GM21576 (cell line): Measurements from ENCODE around the gene SYNGR3.
"Not testable (repeated sequence)": the region's sequence is repeated elsewhere in the genome, so short reads cannot be mapped to it uniquely, and the experiment has no call there.

Experiments used
- ATAC-seq: cut with Tn5 transposase; IDR thresholded peaks from one replicate; pipeline ENCODE4 v1.9.1; 2021; ENCODE audit warnings: mild to moderate bottlenecking, moderate library complexity; ENCODE audit not compliant: unreplicated experiment

Gene SYNGR3

GRCh38 chr16:2007081-2007836 is 17.5 kb downstream of the SYNGR3 start:
- ATAC-seq = no peak

DNA sequence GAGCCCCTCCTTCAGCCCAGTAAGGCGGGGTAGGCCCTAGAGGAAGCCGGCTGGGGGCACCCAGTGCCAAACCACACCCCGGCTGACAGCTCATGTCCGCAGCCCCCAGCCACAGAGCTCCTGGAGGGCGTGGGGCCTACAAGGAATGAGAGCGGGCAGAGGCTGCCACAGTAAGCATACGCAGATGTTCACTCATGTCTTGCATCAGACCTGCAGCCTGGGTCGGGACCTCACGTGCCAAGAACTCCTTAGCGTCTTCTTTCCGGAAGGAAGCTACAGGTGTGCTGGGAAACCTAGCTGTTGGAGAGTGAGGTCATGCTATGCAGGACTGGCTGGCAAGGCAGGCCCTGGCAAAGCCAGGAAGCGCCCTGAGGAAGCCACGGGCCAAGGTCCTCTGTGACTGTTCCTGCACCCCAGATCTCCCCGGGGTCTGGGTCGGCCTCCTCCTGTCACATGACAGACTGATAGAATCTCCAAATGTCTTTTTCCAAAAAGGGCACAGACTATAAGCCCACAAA is 18.3 kb downstream of the SYNGR3 start:
- ATAC-seq = no peak

GRCh38 chr16:2008631-2009163 is 18.9 kb downstream of the SYNGR3 start:
- no peak for ATAC-seq

DNA sequence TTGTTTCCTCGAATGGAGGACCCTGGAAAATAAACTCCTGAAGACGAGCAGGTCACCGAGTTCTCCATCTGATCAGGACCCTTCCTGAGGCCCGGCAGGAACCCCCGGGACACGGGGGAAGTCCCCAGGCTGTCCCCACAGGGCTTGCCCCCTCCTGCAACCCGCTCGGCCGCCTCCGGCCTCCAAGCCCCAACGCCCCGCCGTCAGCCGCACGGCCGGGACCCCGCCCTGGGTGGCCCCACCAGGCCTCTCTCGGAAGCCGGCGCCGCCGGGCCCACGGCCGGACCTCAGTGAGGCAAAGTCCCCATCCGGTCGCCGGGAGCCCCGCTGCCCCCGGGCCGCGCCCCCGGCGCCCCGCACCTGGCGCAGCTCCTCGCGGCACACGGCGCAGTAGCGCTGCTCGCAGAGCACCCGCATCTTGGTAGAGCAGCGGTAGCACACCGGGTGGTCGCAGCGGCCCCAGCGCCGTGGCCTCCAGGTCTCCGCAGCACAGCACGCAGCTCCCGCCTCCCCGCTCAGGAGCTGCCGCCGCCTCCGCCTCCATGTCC is 19.5 kb downstream of the SYNGR3 start:
- peak; percentile 27 for ATAC-seq

GRCh38 chr16:2009791-2010510 is 20.2 kb downstream of the SYNGR3 start, which contains the start of gene ZNF598:
Gene ZNF598 (minus strand): TSS chr16:2009821.
- ATAC-seq = peak; percentile 73

DNA sequence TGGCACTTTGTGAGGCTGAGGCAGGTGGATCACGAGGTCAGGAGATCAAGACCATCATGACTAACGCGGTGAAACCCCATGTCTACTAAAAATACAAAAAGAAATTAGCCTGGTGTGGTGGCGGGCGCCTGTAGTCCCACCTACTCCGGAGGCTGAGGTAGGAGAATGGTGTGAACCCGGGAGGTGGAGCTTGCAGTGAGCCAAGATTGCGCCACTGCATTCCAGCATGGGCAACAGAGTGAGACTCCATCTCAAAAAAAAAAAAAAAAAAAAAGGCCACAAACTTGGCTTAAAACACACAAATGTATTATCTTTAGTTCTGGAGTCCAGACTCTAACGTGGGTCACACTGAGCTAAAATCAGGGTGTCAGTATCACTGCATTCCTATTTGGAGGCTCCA is 22.0 kb downstream of the SYNGR3 start:
- not testable (repeated sequence) for ATAC-seq

DNA sequence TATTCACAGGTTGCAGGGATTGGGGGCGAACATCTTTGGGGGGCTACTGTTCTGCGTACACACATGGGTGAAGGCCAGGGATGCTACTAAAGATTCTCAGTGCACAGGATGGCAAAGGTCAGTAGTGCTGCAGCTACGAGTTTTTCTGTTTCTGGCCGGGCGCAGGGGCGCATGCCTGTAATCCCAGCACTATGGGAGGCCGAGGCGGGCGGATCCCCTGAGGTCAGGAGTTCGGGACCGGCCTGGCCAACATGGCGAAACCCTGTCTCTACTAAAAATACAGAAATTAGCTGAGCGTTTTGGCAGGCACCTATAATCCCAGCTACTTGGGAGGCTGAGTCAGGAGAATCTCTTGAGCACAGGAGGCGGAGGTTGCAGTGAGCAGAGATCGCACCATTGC is 23.8 kb downstream of the SYNGR3 start:
- no peak for ATAC-seq

DNA sequence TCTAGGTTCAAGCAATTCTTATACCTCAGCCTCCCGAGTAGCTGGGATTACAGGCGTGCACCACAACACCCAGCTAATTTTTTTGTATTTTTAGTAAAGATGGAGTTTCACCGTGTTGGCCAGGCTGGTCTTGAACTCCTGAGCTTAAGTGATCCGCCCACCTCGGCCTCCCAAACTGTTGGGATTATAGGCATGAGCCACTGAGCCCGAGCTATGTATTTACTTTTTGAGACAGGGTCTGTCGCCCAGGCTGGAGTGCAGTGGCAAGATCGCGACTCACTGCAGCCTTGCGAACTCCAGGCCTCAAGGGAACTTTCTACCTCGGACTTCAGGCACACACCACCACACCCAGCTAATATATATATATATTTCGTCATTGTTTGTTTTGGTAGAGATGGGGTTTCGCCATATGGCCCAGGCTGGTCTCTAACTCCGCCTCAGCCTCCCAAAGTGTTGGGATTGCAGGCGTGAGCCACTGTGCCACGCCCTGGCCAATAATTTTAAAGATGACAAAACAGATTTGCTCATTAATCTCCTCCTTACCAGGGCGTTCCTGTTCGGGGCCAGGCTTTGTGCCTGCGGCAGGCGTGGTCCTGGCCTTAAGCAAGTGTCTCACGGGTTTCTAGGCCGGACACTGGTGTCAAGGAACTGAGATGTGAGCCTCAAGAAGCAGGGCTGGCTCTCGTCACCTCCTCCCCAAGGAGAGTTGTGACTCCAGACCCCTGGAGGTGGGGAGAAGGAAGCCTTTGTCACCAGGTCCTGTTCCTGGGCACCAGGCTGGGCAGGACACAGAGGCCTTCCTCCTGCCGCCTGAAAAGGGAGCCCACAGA is 25.6 kb downstream of the SYNGR3 start:
- no peak for ATAC-seq

GRCh38 chr16:2015947-2016208 is 26.1 kb downstream of the SYNGR3 start:
- no peak for ATAC-seq

- no peak for ATAC-seq
These were observed 26.7 kb downstream of the SYNGR3 start for GRCh38 chr16:2016407-2016922.

GRCh38 chr16:2019518-2019920 is 29.7 kb downstream of the SYNGR3 start, which contains the start of gene NPW:
Gene NPW (plus strand): TSS chr16:2019785.
- no peak for ATAC-seq

- no peak for ATAC-seq
These were observed 30.4 kb downstream of the SYNGR3 start for GRCh38 chr16:2019921-2020831.

DNA sequence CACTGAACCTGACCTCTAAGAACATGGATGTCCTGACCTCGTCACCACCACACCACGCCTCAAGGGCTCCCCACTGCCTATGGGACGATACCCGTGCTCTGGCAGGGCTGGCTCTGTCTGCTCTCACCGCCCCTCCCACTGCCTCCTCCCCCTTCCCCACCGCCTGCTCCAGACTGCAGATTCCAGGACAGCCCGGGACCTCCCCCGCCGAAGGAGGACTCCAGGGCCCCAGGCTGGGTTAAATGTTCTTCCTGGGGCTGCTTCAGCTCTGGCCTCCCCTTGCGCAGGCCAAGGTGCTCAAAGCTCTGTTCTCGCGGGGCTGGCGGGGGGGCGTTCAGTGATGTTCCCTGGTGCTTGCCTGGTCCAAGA is 32.9 kb downstream of the SYNGR3 start:
- no peak for ATAC-seq

DNA sequence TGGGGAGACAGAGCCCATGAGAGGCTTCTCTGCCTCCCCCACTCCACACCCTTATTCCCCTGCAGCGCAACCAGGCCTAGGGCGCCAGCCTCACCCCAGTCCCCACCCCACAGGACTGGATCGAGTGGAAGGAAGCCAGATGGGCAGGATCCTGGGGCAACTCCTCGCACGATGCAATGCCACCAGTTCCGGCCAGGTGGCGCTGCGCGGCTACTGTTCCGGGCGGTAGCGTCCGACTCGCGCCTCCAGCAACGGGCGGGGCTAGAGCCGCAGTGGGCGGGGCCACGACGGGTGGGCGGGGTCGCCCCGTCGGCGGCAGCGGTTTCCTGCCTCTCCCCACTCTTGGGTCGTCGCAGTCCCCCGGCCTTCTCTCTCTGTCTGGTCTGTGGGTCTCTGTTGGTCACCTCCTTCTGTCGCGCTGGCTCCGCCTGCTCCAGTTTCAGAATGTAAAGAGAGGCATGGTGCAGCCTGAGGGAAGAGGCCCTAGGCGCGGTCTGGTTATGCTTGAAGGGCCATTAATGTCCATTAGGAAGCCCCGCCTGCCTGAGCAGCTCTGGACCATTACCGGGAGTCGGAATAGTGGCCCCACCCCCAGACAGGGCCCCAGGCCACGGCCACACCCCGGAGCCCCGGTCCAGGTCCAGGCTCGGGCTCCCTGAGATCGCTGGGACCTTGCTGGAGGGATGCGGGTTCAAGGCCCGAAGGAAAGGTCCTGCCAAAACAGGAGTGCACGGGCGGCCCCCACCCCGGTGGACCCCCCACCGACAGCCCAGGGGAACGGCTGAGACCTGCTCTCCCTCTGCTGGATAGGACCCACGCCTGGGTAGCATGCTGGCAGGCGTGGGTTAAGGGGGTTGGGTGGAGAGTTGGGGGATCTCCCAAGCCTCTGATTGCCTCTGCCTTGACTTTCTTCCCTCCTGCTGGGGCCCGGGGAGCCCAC is 33.6 kb downstream of the SYNGR3 start:
- peak; percentile 68 for ATAC-seq

GRCh38 chr16:2024032-2024420 is 34.3 kb downstream of the SYNGR3 start:
- ATAC-seq = no peak

- ATAC-seq = no peak
These were observed 35.5 kb downstream of the SYNGR3 start for GRCh38 chr16:2025251-2025650.

- ATAC-seq = no peak
These were observed 36.2 kb downstream of the SYNGR3 start for GRCh38 chr16:2025878-2026460.

DNA sequence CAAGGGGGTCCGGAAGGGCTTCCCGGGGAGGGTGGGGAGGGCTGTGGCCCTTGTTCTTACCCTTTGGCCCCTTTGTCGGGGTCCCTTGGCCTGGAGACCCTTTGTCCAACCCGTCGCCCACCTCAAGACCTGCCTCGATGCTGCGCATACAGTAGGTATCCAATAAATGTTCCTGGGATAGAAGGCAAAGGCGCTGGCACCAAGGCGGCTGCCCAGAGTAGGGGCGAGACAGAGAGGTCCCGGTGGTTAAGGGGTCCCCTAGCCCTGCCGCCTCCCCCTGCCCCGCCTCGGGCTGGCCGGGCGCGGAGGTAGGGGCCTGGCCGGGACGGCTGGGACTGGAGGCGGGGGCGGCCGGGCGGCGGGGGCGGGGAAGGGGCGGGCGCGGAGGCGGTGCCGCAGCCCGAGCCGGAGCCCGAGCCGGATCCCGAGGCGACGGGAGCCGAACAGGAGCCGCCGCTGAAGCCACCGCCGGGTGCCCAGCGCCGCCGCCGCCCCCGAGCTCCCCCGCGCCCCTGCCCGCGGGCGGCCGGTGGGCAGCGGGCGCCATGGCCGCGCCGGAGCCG is 36.8 kb downstream of the SYNGR3 start, which contains the start of gene NHERF2:
TSS of gene NHERF2 (plus strand) at position 442 of the 563 bp plus-strand sequence. CDS start at position 546, 104 bp downstream.
- ATAC-seq = no peak
